NCI-H2196 treated with DMSO at 0.1 percent for 48 hours (cell line): Measurements from ENCODE around the gene NT5C2.
"Not testable (repeated sequence)": the region's sequence is repeated elsewhere in the genome, so short reads cannot be mapped to it uniquely, and the experiment has no call there.

Experiments used
- DNase-seq: peaks from one replicate; lab custom pipeline; 2025; ENCODE audit not compliant: unreplicated experiment; lab: John Stamatoyannopoulos, UW

NT5C2 gene

GRCh38 chr10:103193107-103193819 lies at the start of gene NT5C2:
Gene NT5C2 (minus strand): TSS chr10:103193272. CDS start chr10:103174958, 18,314 bp downstream.
- DNase-seq: peak; percentile 32

DNA sequence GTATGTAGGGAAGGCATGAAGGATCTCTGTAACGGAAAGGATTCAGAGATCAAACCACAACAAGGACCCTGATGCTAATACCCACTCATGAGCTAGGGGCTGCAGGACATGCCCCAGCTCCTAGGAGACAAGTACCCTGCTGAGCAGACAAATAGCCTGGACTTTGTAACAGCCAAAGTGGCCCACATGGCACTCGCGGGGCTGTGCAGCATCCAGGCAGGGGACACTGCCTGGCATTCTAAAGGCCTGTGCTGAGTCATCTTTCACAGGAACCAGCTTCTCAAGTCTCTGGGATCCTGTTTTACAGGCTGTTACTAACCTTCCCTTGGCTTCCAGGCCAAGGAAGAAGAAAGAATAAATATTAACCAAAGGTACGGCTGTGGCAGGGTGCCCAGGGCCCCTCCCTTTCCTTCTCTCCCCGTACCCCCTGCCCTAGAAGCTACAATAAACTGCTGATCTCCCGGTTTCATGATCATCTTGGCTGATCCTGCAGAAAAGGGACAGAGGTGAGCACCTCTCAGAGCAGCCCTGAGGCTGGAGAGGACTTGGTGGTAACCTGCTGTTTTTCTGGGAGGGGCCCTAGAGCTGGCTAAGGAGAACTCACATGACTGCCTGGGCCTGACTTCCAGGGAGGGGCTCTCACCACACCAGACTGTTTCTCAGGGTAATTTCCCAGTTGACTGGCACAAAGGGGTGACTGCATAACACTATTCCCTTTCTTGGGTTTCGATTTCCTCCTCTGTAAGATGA lies 48.4 kb upstream of the NT5C2 start:
- peak; percentile 12 for DNase-seq

GRCh38 chr10:103238506-103239252 lies 45.6 kb upstream of the NT5C2 start:
- DNase-seq: no peak

- no peak for DNase-seq
Observed at GRCh38 chr10:103235775-103236174, 42.7 kb upstream of the NT5C2 start.

DNA sequence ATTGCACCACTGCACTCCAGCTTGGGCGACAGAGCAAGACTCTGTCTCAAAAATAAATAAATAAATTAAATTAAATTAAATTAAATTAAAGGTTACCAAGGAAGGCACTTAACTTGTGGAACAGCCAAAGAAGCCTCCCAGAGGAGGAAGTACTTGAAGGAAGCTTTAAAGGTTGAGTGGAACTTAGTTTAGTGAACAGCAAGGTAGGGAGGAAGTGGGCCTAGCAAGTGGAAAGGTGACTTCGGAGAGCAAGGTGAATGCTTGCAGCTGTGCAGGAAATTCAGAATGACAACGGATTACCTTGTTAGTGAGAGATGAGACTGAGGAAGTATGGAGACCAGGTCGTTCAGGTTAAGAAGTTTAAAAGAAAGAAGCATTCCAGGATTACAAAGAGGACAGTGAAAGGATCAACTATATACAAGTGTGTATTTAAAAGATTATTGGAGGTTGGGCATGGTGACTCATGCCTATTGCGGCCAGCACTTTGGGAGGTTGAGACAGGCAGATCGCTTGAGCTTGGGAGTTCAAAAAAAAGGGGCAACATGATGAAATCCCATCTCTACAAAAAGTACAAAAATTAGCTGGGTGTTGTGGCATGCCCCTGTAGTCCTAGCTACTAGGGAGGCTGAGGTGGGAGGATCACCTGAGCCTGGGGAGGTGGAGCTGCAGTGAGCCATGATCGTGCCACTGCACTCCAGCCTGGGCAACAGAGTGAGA lies 39.9 kb upstream of the NT5C2 start:
- no peak for DNase-seq

GRCh38 chr10:103232131-103232673 lies 39.1 kb upstream of the NT5C2 start:
- DNase-seq: no peak

DNA sequence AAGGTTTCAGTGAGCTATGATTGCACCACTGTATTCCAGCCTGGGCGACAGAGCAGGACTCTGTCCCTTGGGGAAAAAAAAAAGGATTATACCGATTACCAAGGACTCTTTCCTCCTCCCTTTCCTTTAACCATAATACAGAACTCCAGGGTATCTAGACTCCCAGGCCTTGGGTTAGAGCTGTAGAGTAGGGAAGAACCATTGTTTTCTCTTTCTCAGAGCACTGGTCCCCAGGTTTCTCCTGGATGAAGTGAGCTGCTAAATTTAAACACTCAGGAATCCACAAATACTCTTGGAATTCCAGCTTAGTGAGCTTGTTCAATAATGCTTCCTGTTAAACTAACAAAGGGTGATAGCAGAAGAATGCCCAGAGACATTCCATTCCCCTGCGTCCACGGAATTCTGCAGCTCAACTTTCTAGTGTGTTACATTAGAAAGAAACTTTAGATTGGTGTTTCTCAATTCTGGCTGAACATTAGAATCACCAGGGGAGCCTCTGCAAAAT lies 38.0 kb upstream of the NT5C2 start:
- no peak for DNase-seq

DNA sequence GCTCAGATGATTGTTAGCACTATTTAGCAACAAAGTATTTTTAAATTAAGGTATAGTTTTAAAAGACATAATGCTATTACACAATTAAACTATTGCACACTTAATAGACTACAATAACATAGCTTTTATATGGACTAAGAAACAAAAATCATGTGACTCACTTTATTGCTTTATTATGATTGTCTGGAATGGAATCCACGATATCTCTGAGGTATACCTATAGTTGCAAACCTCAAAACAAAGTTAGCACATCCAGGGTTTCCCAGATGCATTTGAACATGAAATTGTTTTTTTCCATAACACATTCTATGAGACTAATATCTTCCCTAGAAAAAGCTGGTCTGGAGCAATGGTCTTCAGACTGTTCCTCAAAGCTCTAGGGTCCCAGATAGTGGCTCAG lies 34.3 kb upstream of the NT5C2 start:
- DNase-seq: no peak

DNA sequence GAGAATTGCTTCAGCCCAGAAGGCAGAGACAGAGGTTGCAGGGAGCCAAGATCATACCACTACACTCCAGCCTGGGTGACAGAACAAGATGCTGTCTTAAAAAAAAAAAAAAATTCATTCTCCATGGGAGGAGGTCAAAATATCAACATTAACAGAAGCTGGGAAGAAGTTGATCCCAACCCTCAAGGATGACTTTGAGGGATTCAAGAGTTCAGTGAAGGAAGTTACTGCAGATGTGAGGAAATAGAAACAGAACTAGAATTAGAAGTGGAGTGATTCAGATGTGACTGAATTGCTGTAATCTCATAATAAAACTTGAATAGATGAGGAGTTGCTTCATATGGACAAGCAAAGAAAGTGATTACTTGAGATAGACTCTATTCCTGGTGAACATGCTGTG lies 32.9 kb upstream of the NT5C2 start:
- DNase-seq: no peak

GRCh38 chr10:103224721-103225120 lies 31.6 kb upstream of the NT5C2 start:
- not testable (repeated sequence) for DNase-seq

GRCh38 chr10:103224133-103224532 lies 31.1 kb upstream of the NT5C2 start:
- no peak for DNase-seq

DNA sequence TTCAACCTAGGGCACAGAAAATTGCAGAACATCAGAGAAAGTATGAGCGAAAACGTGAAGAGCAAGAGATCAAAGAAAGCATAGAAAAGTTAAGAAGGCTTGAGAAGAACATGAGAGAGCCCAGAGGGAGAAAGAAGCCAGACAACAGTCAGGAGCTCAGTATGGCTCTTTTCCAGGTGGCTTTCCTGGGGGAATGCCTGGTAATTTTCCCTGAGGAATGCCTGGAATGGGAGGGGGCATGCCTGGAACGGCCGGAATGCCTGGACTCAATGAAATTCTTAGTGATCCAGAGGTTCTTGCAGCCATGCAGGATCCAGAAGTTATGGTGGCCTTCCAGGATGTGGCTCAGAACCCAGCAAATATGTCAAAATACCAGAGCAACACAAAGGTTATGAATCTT lies 23.3 kb upstream of the NT5C2 start:
- not testable (repeated sequence) for DNase-seq

GRCh38 chr10:103215601-103216000 lies 22.5 kb upstream of the NT5C2 start:
- no peak for DNase-seq

GRCh38 chr10:103210262-103210661 lies 17.2 kb upstream of the NT5C2 start:
- not testable (repeated sequence) for DNase-seq

DNA sequence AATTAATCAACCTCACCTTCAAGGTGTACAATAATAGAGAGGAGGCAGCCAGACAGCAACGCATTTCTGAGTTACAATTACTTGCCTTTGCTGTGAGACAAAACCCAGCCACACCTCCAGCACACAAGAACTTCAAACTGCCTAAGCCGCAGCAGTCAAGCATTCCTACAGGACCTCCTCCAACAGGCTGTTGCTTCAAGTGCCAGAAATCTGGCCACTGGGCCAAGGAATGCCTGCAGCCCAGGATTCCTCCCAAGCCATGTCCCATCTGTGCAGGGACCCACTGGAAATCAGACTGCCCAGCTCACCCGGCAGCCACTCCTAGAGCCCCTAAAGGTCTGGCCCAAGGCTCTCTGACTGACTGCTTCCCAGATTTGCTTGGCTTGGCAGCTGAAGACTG lies 14.6 kb upstream of the NT5C2 start:
- DNase-seq: not testable (repeated sequence)

- no peak for DNase-seq
Observed at GRCh38 chr10:103207141-103207540, 14.1 kb upstream of the NT5C2 start.

GRCh38 chr10:103206715-103207114 lies 13.6 kb upstream of the NT5C2 start:
- DNase-seq: not testable (repeated sequence)

- not testable (repeated sequence) for DNase-seq
Observed at GRCh38 chr10:103205401-103205800, 12.3 kb upstream of the NT5C2 start.

DNA sequence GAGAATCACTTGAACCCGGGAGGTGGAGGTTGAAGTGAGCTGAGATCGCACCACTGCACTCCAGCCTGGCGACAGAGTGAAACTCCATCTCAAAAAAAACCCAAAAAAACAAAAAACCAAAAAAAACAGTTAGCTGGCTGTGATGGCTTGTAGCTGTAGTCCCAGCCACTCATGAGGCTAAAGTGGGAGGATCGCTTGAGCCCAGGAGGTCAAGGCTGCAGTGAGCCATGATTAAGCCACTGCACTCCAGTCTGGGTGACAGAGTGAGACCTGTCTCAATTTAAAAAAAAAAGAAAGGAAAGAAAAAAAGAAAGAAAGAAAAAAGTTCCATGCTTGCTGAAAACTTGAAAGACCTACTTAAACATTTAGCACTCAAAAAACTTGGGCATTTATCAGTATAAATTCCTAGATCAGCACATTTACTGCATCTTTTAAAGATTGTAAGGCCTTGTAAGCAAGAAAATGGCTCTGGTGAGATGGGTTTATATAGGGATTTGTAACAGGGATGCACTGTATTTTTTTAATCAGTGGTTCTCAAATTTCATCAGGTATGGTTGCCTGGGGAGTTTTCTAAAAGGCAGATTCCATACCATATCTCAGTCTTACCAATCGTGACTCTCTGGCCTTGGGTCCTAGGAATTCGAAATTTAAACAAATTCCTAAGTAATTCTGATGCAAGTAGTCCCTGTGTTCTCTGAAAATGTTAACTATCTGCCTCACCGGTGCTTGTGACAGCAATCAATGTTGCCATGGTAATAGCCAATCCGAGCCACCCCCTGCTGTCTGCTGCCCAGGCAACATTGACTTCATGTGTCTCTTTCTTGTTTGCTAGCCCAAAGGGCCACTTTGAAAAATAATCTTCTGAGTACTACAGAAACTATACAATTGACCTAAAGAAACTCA lies 11.5 kb upstream of the NT5C2 start:
- no peak for DNase-seq

DNA sequence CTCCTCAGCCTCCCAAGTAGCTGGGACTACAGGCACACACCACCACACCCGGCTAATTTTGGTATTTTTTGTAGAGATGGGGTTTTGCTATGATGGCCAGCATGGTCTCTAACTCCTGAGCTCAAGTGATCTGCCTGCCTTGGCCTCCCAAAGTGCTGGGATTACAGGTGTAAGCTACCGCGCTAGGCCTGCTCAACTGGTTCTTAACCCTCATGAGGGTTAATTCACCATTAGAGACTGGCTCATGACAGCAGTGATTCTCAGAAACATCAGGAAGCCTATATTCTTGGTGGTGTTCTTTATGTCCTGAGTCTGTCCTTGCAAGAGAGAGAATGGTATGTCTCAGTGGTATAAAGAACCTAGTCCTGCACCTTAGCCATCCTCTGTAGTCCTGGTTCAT lies 10.4 kb upstream of the NT5C2 start:
- no peak for DNase-seq
